Endothelial cell of umbilical vein (primary cell): ENCODE measurements around the gene TXNRD2.

Source experiments
- EZH2 ChIP-seq: IDR thresholded peaks from 2 replicates; pipeline ENCODE4 v1.6.1; 2012; ENCODE audit warnings: borderline replicate concordance, low read depth, mild to moderate bottlenecking, moderate library complexity, low read length, inconsistent platforms; ENCODE audit not compliant: severe bottlenecking
- FOS ChIP-seq: IDR thresholded peaks from 2 replicates; pipeline ENCODE4 v1.6.1; 2011; ENCODE audit warnings: mild to moderate bottlenecking, low read length, moderate library complexity, borderline replicate concordance; ENCODE audit not compliant: insufficient read depth
- JUN ChIP-seq: IDR thresholded peaks from 2 replicates; pipeline ENCODE4 v1.6.1; 2011; ENCODE audit warnings: borderline replicate concordance, low read depth; ENCODE audit not compliant: insufficient read length, insufficient read depth
- MYC ChIP-seq: IDR thresholded peaks from one replicate; pipeline ENCODE4 v1.6.1; 2011; ENCODE audit warnings: mild to moderate bottlenecking, low read depth, low read length
- POLR2A ChIP-seq: IDR thresholded peaks from 2 replicates; pipeline ENCODE4 v1.6.1; 2012; ENCODE audit warnings: low read depth, mild to moderate bottlenecking, control low read depth, low read length
- POLR2AphosphoS5 ChIP-seq: IDR thresholded peaks from 2 replicates; pipeline ENCODE4 v1.6.1; 2012; ENCODE audit warnings: low read depth, mild to moderate bottlenecking, control low read depth, low read length, moderate library complexity; ENCODE audit not compliant: insufficient read depth
- TF ChIP-seq, protein P1 (sequence below), 2 donors: IDR thresholded peaks; 1 replicate in 1 of 2; 2 replicates in 1 of 2; pipeline ENCODE4 v1.5.1; 2011; ENCODE audit warnings: low read length in 2 of 2, mild to moderate bottlenecking in 2 of 2, moderate library complexity in 2 of 2, control low read depth in 1 of 2, inconsistent platforms in 1 of 2, low read depth in 1 of 2; ENCODE audit not compliant: insufficient read depth in 1 of 2; ENCODE audit errors: extremely low read depth in 1 of 2
- TF ChIP-seq, protein P2 (sequence below): IDR thresholded peaks from 2 replicates; pipeline ENCODE4 v1.6.1; 2011; ENCODE audit not compliant: insufficient read depth, insufficient read length

DNA sequence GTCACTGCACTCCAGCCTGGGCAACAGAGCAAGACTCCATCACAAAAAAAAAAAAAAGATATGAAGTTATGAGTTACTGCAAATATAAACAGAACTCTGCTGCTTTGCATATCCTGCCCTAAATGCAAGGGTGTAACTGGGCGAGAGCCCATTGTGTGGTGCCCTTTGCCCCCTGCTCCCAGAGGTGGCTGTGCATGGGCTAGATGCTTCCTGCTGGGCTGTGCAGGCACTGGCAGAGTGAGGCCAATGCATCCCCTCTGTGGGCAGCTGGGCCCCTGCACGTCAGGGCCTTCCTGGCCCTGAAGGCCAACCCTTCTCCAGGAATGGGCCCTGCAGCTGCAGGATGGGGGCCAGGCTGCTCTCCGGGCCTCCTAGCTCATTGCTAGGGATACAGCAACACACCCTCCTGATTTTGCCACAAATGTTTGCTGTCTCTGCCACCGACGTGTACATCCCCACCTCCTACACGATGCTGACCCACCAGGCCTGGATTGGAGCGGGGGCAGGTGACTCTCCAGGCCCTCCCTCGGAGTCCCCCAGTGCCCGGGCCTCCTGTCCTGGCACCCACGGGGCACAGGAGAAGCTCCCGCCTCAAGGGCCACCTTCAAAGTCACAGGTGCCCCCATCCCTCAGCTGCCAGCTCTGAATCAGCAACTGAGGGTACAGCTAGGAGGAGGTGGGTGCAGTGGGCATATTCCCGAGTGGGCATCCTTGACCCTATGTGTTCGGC, 40.7 kb downstream of the TXNRD2 start:
- TF ChIP-seq, protein P1, sequence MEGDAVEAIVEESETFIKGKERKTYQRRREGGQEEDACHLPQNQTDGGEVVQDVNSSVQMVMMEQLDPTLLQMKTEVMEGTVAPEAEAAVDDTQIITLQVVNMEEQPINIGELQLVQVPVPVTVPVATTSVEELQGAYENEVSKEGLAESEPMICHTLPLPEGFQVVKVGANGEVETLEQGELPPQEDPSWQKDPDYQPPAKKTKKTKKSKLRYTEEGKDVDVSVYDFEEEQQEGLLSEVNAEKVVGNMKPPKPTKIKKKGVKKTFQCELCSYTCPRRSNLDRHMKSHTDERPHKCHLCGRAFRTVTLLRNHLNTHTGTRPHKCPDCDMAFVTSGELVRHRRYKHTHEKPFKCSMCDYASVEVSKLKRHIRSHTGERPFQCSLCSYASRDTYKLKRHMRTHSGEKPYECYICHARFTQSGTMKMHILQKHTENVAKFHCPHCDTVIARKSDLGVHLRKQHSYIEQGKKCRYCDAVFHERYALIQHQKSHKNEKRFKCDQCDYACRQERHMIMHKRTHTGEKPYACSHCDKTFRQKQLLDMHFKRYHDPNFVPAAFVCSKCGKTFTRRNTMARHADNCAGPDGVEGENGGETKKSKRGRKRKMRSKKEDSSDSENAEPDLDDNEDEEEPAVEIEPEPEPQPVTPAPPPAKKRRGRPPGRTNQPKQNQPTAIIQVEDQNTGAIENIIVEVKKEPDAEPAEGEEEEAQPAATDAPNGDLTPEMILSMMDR (IDR thresholded peaks at IDR 0.05; ENCODE audit: extremely low read depth in 1 of 2, insufficient read depth in 1 of 2, low read depth in 1 of 2, low read length in 2 of 2) = no peak
- TF ChIP-seq POLR2AphosphoS5 = no peak
- no peak for TF ChIP-seq MYC
- no peak for TF ChIP-seq POLR2A
- TF ChIP-seq, protein P2, sequence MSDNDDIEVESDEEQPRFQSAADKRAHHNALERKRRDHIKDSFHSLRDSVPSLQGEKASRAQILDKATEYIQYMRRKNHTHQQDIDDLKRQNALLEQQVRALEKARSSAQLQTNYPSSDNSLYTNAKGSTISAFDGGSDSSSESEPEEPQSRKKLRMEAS = no peak
- no peak for TF ChIP-seq FOS
- no peak for TF ChIP-seq EZH2
- no peak for TF ChIP-seq JUN
